Measurements from ENCODE around the gene SLC38A6. TPM values are rescaled to one million over a fixed set of nuclear protein-coding genes. Genes with fewer than 3 reads are reported as not detected.

The SLC38A6 gene
- total and polyA plus RNA-seq, 9 of the 15 experiments (the other 6 are each of a cell fraction or from before 2014, with no cell fraction given), result 9.8 to 40.3 (median 17.6) TPM

- no peak for FAIRE-seq
- Histone ChIP-seq H4K20me1 (replicated peaks; ENCODE audit: control insufficient read depth, insufficient read depth, low read length) (no peaks in the 10 kb centered on the region), H3K27ac (ENCODE audit: extremely low read depth, low read depth, low read length) (no peak overlapping the region), H2AFZ (ENCODE audit: low read depth, low read length) (no peak overlapping the region), H3K4me2 (ENCODE audit: insufficient read depth, low read length) (no peak overlapping the region), H3K9me1 (ENCODE audit: control insufficient read depth, insufficient read depth, low read length) (no peaks in the 10 kb centered on the region), H3K4me3 (no peak overlapping the region), H3K9ac (ENCODE audit: insufficient read depth in 1 of 2, low read depth in 2 of 2, low read length in 2 of 2) (no peak overlapping the region), H3K27me3 (ENCODE audit: control insufficient read depth in 2 of 2, insufficient read depth in 2 of 2, low read length in 2 of 2) (no peaks in the 10 kb centered on the region), H3K4me1 (replicated peaks in 1 of 2; ENCODE audit: control insufficient read depth in 2 of 2, insufficient read depth in 2 of 2, low read length in 2 of 2) (no peaks in the 10 kb centered on the region; a peak in 1 of 5 replicates), H3K9me3 (replicated peaks; ENCODE audit: control insufficient read depth, insufficient read depth, low read depth, low read length) (no peaks in the 10 kb centered on the region), H3K79me2 (ENCODE audit: control insufficient read depth, insufficient read depth, low read length) (no peaks in the 10 kb centered on the region), H3K36me3 (ENCODE audit: control insufficient read depth, insufficient read depth, low read length) (0 out of 3 replicates have a peak, but pooled peaks cover 3% of the 10 kb centered on the region)
- ChIA-PET CTCF (ENCODE audit: low intra/inter-chr PET ratio) (no interaction called here), POLR2A (interaction anchor here (0.5 kb wide), 1 partner anchor 1728 kb away, joined by 3 read pairs; no protein-coding TSS in a partner anchor)
- no peak; the same call in 2 of the 3 replicates for ATAC-seq
- DNase-seq (ENCODE audit: extremely low read depth in 1 of 4, low spot score in 3 of 4), result no peak
- 40% methylated on average over 4 of the region's 4 CpGs for WGBS (ENCODE audit: insufficient coverage, low coverage, missing lambda C conversion rate)
- BruUV-seq (replicated peaks), result no TSS peak
- TF ChIP-seq HNRNPK (IDR thresholded peaks at IDR 0.05; ENCODE audit: low read depth, low read length, poor library complexity, severe bottlenecking) (no peak), POLR3A (IDR thresholded peaks at IDR 0.05; ENCODE audit: borderline replicate concordance, extremely low read depth, insufficient read depth, insufficient read length) (no peak), SMARCE1 (IDR thresholded peaks at IDR 0.05) (no peak), NCOA2 (IDR thresholded peaks at IDR 0.05; ENCODE audit: partially characterized antibody in 2 of 2) (no peak), GATAD2B (IDR thresholded peaks at IDR 0.05; ENCODE audit: borderline replicate concordance) (no peak), ZNF12 (CRISPR knock-in tag; IDR thresholded peaks at IDR 0.05) (no peak), SFPQ (IDR thresholded peaks at IDR 0.05; ENCODE audit: low read depth, low read length) (no peak), ZBTB26 (CRISPR knock-in tag; IDR thresholded peaks at IDR 0.05) (no peak)
- in situ Hi-C loops (cut with MboI) (no loop called here), intact Hi-C loops (cut with micrococcal nuclease) (no loop called here)
These were observed 36.8 kb upstream of the SLC38A6 start for GRCh38 chr14:60944204-60944603.

All from K562 (cell line).